H1 (cell line): Measurements from ENCODE around the gene FLT1. TPM values are rescaled to one million over a fixed set of nuclear protein-coding genes. Genes with fewer than 3 reads are reported as not detected.

Experiments
- CTCF ChIA-PET: fragments of 300-600 bp; sonication (Branson Sonifier 250); formaldehyde crosslinking; loops from one replicate; lab custom pipeline; 2021; ENCODE audit not compliant: partially characterized antibody; lab: Charles Lee
- POLR2A ChIA-PET: fragments of 300-600 bp; sonication (Branson Sonifier 250); formaldehyde crosslinking; loops from one replicate; lab custom pipeline; 2021; ENCODE audit warnings: inconsistent platforms; ENCODE audit not compliant: partially characterized antibody; lab: Charles Lee
- DNase-seq, 2 experiments: peaks; one replicate each; pipeline versions ENCODE4 v3.0.0 to v3.0.0-alpha.2; 2010 to 2022; ENCODE audit warnings: low spot score in 2 of 2, low read depth in 1 of 2, mixed read lengths in 1 of 2
- FAIRE-seq: peaks from 2 replicates; lab custom pipeline; 2011; peaks lifted over from hg19 to GRCh38; lab: Jason Lieb, UNC
- H2AFZ ChIP-seq: 2 replicates; pipeline ENCODE4 v1.8.1; 2012; ENCODE audit warnings: low read length, inconsistent platforms
- H2AK5ac ChIP-seq: 2 replicates; pipeline ENCODE4 v1.6.1; 2013; ENCODE audit warnings: low read depth, low read length
- H2BK120ac ChIP-seq: replicated peaks from 2 replicates; pipeline ENCODE3; 2013; ENCODE audit warnings: low read depth, low read length, inconsistent platforms
- H2BK12ac ChIP-seq: 2 replicates; pipeline ENCODE4 v1.6.1; 2013; ENCODE audit warnings: low read depth, low read length
- H2BK15ac ChIP-seq: 2 replicates; pipeline ENCODE4 v1.6.1; 2013; ENCODE audit warnings: low read length
- H2BK20ac ChIP-seq: 2 replicates; pipeline ENCODE4 v1.6.1; 2013; ENCODE audit warnings: low read length
- H2BK5ac ChIP-seq: 2 replicates; pipeline ENCODE4 v1.6.1; 2013; ENCODE audit warnings: low read depth, low read length
- H3K14ac ChIP-seq: 2 replicates; pipeline ENCODE4 v1.6.1; 2013; ENCODE audit warnings: inconsistent platforms; ENCODE audit not compliant: insufficient read length
- H3K18ac ChIP-seq: 2 replicates; pipeline ENCODE4 v1.6.1; 2013; ENCODE audit warnings: low read length; ENCODE audit errors: extremely low read depth
- H3K23ac ChIP-seq: 2 replicates; pipeline ENCODE4 v1.6.1; 2013; ENCODE audit warnings: inconsistent platforms; ENCODE audit not compliant: insufficient read length
- H3K23me2 ChIP-seq: 2 replicates; pipeline ENCODE4 v1.6.1; 2013; ENCODE audit warnings: low read depth, low read length
- H3K27ac ChIP-seq: 2 replicates; pipeline ENCODE4 v1.6.1; 2011; ENCODE audit warnings: low read depth, low read length, inconsistent platforms
- H3K27me3 ChIP-seq, 4 experiments: replicated peaks in 1 of 4; 1 replicate in 1 of 4; 2 replicates in 3 of 4; pipeline versions ENCODE4 v1.6.1 to v1.8.1; 2011 to 2013; ENCODE audit warnings: low read length in 3 of 4, mild to moderate bottlenecking in 3 of 4, inconsistent platforms in 2 of 4, mixed read lengths in 2 of 4, moderate library complexity in 1 of 4; ENCODE audit not compliant: control insufficient read depth in 3 of 4, insufficient read depth in 3 of 4; ENCODE audit errors: extremely low read depth in 1 of 4
- H3K36me3 ChIP-seq, 4 experiments: 2 replicates each; pipeline versions ENCODE4 v1.6.1 to v1.8.1; 2011 to 2013; ENCODE audit warnings: mild to moderate bottlenecking in 4 of 4, low read length in 3 of 4, moderate library complexity in 2 of 4, control low read depth in 1 of 4, inconsistent platforms in 1 of 4; ENCODE audit not compliant: insufficient read depth in 4 of 4, control insufficient read depth in 2 of 4
- H3K4ac ChIP-seq: replicated peaks from 2 replicates; pipeline ENCODE3; 2013; ENCODE audit warnings: low read length, low read depth, mixed read lengths, inconsistent platforms; ENCODE audit not compliant: insufficient read length
- H3K4me1 ChIP-seq, 4 experiments: replicated peaks in 1 of 4; 1 replicate in 1 of 4; 2 replicates in 3 of 4; pipeline versions ENCODE4 v1.6.1 to v1.8.1; 2011 to 2013; ENCODE audit warnings: low read length in 3 of 4, inconsistent platforms in 2 of 4, mixed read lengths in 1 of 4; ENCODE audit not compliant: insufficient read depth in 4 of 4, control insufficient read depth in 3 of 4
- H3K4me2 ChIP-seq, 2 experiments: 2 replicates each; pipeline versions ENCODE4 v1.6.1 to v1.8.1; 2011 to 2013; ENCODE audit warnings: low read depth in 2 of 2, low read length in 2 of 2, control low read depth in 1 of 2, inconsistent platforms in 1 of 2, mild to moderate bottlenecking in 1 of 2; ENCODE audit not compliant: insufficient read depth in 1 of 2
- H3K4me3 ChIP-seq, 4 experiments: fragments of 200-600, 300-600 bp in 1 of 4; sonication (generic), shearing (Covaris generic), sonication (Bioruptor Twin) in 1 of 4; 2 replicates each; pipeline versions ENCODE4 v1.5.1 to v1.8.1; 2011 to 2016; ENCODE audit warnings: low read length in 4 of 4, low read depth in 3 of 4, control low read depth in 2 of 4, inconsistent platforms in 2 of 4, mild to moderate bottlenecking in 2 of 4, mixed read lengths in 1 of 4, moderate library complexity in 1 of 4; ENCODE audit not compliant: insufficient read depth in 2 of 4; ENCODE audit errors: extremely low read depth in 1 of 4
- H3K56ac ChIP-seq: replicated peaks from 2 replicates; pipeline ENCODE3; 2013; ENCODE audit warnings: low read depth, mild to moderate bottlenecking, mixed read lengths, low read length, inconsistent platforms; ENCODE audit not compliant: insufficient read length
- H3K79me1 ChIP-seq: 2 replicates; pipeline ENCODE4 v1.6.1; 2013; ENCODE audit warnings: low read depth, low read length, control low read depth
- H3K79me2 ChIP-seq, 2 experiments: 2 replicates each; pipeline versions ENCODE4 v1.6.1 to v1.8.1; 2012 to 2013; ENCODE audit warnings: low read length in 2 of 2, mild to moderate bottlenecking in 2 of 2, inconsistent platforms in 1 of 2; ENCODE audit not compliant: insufficient read depth in 2 of 2, control insufficient read depth in 1 of 2
- H3K9ac ChIP-seq, 4 experiments: replicated peaks in 1 of 4; 1 replicate in 1 of 4; 2 replicates in 3 of 4; pipeline versions ENCODE4 v1.6.1 to v1.8.1; 2011 to 2013; ENCODE audit warnings: low read depth in 3 of 4, low read length in 3 of 4, control low read depth in 2 of 4, mild to moderate bottlenecking in 2 of 4, moderate library complexity in 2 of 4, inconsistent platforms in 1 of 4; ENCODE audit errors: extremely low read depth in 1 of 4
- H3K9me3 ChIP-seq, 2 experiments: 2 replicates each; pipeline versions ENCODE4 v1.6.1 to v1.8.1; 2012 to 2013; ENCODE audit warnings: mild to moderate bottlenecking in 2 of 2, moderate library complexity in 2 of 2, control low read depth in 1 of 2, inconsistent platforms in 1 of 2, low read depth in 1 of 2, low read length in 1 of 2, mixed read lengths in 1 of 2; ENCODE audit not compliant: insufficient read depth in 2 of 2
- H4K20me1 ChIP-seq, 2 experiments: replicated peaks in 1 of 2; 2 replicates each; pipeline versions ENCODE3 to v1.8.1; 2011 to 2013; ENCODE audit warnings: inconsistent platforms in 2 of 2, low read length in 2 of 2, mild to moderate bottlenecking in 1 of 2; ENCODE audit not compliant: insufficient read depth in 2 of 2, control insufficient read depth in 1 of 2
- H4K5ac ChIP-seq: 2 replicates; pipeline ENCODE4 v1.6.1; 2013; ENCODE audit warnings: low read length, low read depth, mixed read lengths, inconsistent platforms; ENCODE audit not compliant: insufficient read length
- H4K8ac ChIP-seq: 2 replicates; pipeline ENCODE4 v1.8.0; 2013; ENCODE audit warnings: mild to moderate bottlenecking, moderate library complexity, low read length, inconsistent platforms; ENCODE audit not compliant: insufficient read depth; ENCODE audit errors: extremely low read depth
- H4K91ac ChIP-seq: replicated peaks from 2 replicates; pipeline ENCODE3; 2013; ENCODE audit warnings: low read length, mixed read lengths, inconsistent platforms; ENCODE audit not compliant: insufficient read length
- HDAC6 ChIP-seq: IDR thresholded peaks from one replicate; pipeline ENCODE4 v1.7.1; 2012; ENCODE audit warnings: low read depth, mild to moderate bottlenecking, inconsistent platforms, low read length, moderate library complexity
- JUN ChIP-seq: IDR thresholded peaks from 2 replicates; pipeline ENCODE4 v1.6.1; 2011; ENCODE audit warnings: low read depth, mild to moderate bottlenecking, improper control_type of control experiment, low read length
- SIN3A ChIP-seq, 2 experiments: IDR thresholded peaks in 1 of 2; conservative IDR thresholded peaks in 1 of 2; 2 replicates each; pipeline ENCODE4 v1.6.1; 2011 to 2012; ENCODE audit warnings: low read length in 2 of 2, improper control_type of control experiment in 1 of 2, low read depth in 1 of 2, mild to moderate bottlenecking in 1 of 2
- WGBS, 2 experiments: shearing (Covaris generic) in 1 of 2; methylation state at CpG; one replicate each; pipeline versions ENCODE4 v1.1.6 to v1.1.7; 2013 to 2015; ENCODE audit warnings: low lambda C conversion rate in 2 of 2, mixed read lengths in 2 of 2, inconsistent platforms in 1 of 2, low coverage in 1 of 2, missing lambda C conversion rate in 1 of 2; ENCODE audit not compliant: insufficient replicate concordance in 2 of 2, insufficient coverage in 1 of 2, insufficient read length in 1 of 2; ENCODE audit errors: extremely low coverage in 1 of 2, missing lambda C conversion rate in 1 of 2; 5-methylcytosine and 5-hydroxymethylcytosine counted together
- polyA plus RNA-seq, 7 experiments: library from polyadenylated mRNA; depleted of rRNA in 3 of 7; stranded (reverse) in 5 of 7; unstranded in 2 of 7; fragments of >200 nt in 5 of 7; fragments of 200-250 nt in 2 of 7; gene quantifications; 1 replicate in 5 of 7; 2 replicates in 1 of 7; 4 replicates in 1 of 7; pipeline versions ENCODE4 v1.2.1 to v1.2.3, GENCODE V29; 2011 to 2013; ENCODE audit warnings: missing spikeins in 2 of 7, mixed read lengths in 2 of 7
- total RNA-seq: library from RNA; stranded (reverse); fragmentation: NEBNext Ultra II Directional; extraction: Animal tissue kit (Norgen Biotek cat#: 25700); gene quantifications from 2 replicates; pipeline ENCODE4 v1.2.1, GENCODE V29; 2021

FLT1 gene
- total and polyA plus RNA-seq, 2 of the 8 experiments (the other 6 are each of a cell fraction or from before 2014, with no cell fraction given): 19.7 to 90.2 TPM

- TF ChIP-seq HDAC6 (no peak), SIN3A (conservative IDR thresholded peaks at IDR 0.05 in 1 of 2, IDR thresholded peaks at IDR 0.05 in 1 of 2; ENCODE audit: low read depth in 1 of 2, low read length in 2 of 2) (no peak), JUN (no peak)
- TF ChIP-seq, all 59 proteins: peak for 0
- peaks cover 0 to 9% of the 10 kb centered on the region in 2 experiments for H4K20me1 ChIP-seq
- H2BK15ac ChIP-seq: no peak overlapping the region
- 0 out of 2 replicates have a peak, but pooled peaks cover 2% of the 10 kb centered on the region for H3K79me1 ChIP-seq
- H4K91ac ChIP-seq: no peak overlapping the region
- no peak for DNase-seq
- no peak overlapping the region for H3K56ac ChIP-seq
- H3K4me3 ChIP-seq: no peak overlapping the region
- peaks cover 4 to 54% (median 31%) of the 10 kb centered on the region in 4 experiments; a peak in 6 of 8 replicates for H3K36me3 ChIP-seq
- H2BK5ac ChIP-seq: no peak overlapping the region
- H3K4ac ChIP-seq: no peak overlapping the region
- H3K18ac ChIP-seq: no peak overlapping the region
- no peak overlapping the region for H3K9ac ChIP-seq
- H3K23ac ChIP-seq: no peak overlapping the region
- ChIA-PET POLR2A (interaction anchor here (1.0 kb wide), 1 partner anchor 9 kb away, joined by 3 read pairs; no protein-coding TSS in a partner anchor), CTCF (no interaction called here)
- no peak overlapping the region for H2BK20ac ChIP-seq
- peaks cover 0 to 10% (median 7%) of the 10 kb centered on the region in 4 experiments for H3K4me1 ChIP-seq
- H3K4me2 ChIP-seq: no peak overlapping the region
- H2BK12ac ChIP-seq: no peak overlapping the region
- 89% methylated on average over 3 of the region's 3 CpGs; no CpG with 5 or more reads in 1 of the 2 experiments for WGBS, 2 experiments
- H4K5ac ChIP-seq: no peak overlapping the region
- no peak overlapping the region for H4K8ac ChIP-seq
- H3K14ac ChIP-seq: no peak overlapping the region
- H2AFZ ChIP-seq: no peak overlapping the region
- peaks cover 0 to 64% of the 10 kb centered on the region in 2 experiments; a peak in 3 of 4 replicates for H3K79me2 ChIP-seq
- no peaks in the 10 kb centered on the region for H3K27me3 ChIP-seq
- no peak overlapping the region for H2BK120ac ChIP-seq
- H3K27ac ChIP-seq: no peak overlapping the region
- H3K9me3 ChIP-seq: no peaks in the 10 kb centered on the region
- peak; percentile 55 for FAIRE-seq
- H3K23me2 ChIP-seq: no peaks in the 10 kb centered on the region
- H2AK5ac ChIP-seq: no peak overlapping the region
Measured at GRCh38 chr13:28467034-28467433, 27.9 kb downstream of the FLT1 start.
